GM21515 (cell line): ENCODE measurements around the gene PNCK.

Source experiments
- ATAC-seq: cut with Tn5 transposase; IDR thresholded peaks from one replicate; pipeline ENCODE4 v1.9.1; 2021; ENCODE audit not compliant: unreplicated experiment

The PNCK gene

GRCh38 chrX:153665726-153666306 lies 7.8 kb downstream of the PNCK start:
- ATAC-seq, result no peak

DNA sequence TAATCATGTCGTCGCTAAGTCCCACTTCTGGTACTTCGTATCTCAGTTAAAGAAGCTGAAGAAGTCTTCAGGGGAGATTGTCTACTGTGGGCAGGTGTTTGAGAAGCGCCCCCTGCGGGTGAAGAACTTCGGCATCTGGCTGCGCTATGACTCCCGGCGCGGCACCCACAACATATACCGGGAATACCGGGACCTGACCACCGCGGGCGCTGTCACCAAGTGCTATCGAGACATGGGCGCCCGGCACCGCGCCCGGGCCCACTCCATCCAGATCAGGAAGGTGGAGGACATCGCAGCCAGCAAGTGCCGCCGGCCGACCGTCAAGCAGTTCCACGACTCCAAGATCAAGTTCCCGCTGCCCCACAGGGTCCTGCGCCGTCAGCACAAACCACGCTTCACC lies 11.3 kb downstream of the PNCK start:
- no peak for ATAC-seq

- ATAC-seq, result no peak
Observed at GRCh38 chrX:153659268-153659667, 14.3 kb downstream of the PNCK start.

DNA sequence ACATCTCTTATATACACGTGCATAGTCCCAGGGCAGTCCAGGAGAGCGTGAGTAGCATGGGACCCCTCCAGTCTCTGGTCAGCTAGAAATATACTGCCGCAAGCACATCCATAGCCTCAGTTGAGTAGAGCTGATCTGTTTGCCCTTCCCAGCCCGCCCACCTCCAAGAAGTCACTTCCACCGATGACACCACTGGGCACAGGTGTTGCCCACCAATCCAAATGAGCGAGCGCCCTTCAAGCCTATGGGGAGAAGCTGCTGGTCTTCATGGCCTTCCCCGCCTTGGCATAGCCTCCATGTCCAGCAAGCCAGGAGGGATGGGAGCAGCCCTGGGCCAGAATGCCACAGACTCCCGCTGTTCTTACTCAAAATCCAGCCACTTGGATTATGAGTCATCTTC lies 16.5 kb downstream of the PNCK start:
- no peak for ATAC-seq

DNA sequence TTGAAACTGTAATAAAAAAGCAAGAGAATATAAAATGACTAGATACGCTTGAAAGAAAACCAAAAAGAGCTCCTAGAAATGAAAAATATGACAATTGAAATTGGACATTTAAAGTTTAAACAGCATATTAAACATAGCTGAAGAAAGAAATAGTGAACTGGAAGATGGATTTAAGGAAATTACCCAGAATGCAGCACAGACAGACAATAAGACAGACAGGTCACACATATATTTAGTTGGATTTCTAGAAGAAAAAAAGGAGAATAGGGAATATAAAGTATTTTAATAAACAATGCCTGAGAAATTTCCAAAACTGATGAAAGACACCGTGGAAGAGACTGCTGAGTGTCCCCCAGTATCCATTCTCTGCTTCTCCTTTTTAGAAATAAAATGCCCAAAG lies 20.1 kb downstream of the PNCK start:
- no peak for ATAC-seq

- ATAC-seq, result no peak
Observed at GRCh38 chrX:153651540-153652079, 22.0 kb downstream of the PNCK start.

- no peak for ATAC-seq
Observed at GRCh38 chrX:153650959-153651358, 22.7 kb downstream of the PNCK start.

- no peak for ATAC-seq
Observed at GRCh38 chrX:153649915-153650782, 23.5 kb downstream of the PNCK start.

DNA sequence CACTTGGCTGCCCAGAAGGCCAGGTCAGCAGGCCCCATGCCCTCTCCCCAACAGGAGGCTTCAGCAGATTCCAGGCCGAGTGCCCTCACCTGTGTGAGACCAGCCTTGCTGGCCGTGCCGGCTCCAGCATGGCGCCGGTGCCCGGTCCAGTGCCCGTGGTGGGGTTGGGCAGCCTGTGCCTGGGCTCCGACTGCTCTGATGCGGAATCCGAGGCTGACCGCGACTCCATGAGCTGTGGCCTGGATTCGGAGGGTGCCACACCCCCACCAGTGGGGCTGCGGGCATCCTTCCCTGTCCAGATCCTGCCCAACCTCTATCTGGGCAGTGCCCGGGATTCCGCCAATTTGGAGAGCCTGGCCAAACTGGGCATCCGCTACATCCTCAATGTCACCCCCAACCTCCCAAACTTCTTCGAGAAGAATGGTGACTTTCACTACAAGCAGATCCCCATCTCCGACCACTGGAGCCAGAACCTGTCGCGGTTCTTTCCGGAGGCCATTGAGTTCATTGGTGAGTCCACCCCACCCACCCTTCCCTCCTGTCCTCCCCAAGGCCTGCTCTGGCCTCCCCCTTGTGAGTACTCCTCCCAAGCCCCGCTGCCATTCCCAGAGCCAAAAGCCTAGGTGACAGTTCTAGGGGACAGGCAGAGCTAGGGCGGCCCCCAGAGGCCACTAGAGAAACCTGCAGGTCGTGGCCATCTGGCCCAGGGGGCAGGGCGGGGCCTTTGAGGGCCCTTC lies 24.3 kb downstream of the PNCK start:
- ATAC-seq, result no peak

DNA sequence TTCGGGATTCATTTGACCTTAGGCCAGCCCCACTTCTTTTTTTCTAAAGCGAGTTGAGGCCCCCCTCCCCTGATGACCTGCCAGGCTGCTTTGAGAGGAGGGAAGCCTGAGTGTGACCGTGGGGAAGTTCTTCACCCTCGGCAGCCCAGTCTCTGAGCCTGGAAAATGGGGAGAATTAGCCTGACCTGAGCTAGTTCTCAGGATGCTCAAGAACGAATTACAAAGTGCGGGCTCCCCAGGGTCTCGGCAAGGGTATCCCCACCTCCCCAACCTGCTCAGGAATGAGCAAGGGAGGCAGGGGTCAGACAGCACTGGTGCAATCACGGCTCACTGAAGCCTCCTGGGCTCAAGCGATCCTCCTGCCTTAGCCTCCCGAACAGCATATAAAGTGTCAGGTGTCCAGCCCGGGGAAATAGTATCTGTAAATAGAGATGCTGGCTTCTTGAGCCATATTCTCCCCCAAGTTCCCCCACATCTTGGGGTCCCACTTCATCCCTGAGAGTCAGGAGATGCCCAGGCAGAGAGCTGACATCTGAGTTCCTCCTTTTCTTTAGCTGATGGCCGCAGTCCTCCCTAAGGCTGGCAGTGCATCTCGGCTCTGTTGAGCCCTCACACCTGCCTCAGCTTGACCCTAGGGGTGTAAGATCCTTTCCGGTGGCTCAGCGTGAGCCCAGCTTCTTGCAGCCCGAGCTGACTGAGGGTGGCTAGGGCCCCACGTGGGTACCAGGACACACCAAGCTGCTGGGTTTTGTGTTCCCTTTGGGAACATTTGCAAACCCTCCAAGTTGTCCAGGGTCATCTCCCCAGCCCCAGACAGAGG lies 25.0 kb downstream of the PNCK start:
- no peak for ATAC-seq

DNA sequence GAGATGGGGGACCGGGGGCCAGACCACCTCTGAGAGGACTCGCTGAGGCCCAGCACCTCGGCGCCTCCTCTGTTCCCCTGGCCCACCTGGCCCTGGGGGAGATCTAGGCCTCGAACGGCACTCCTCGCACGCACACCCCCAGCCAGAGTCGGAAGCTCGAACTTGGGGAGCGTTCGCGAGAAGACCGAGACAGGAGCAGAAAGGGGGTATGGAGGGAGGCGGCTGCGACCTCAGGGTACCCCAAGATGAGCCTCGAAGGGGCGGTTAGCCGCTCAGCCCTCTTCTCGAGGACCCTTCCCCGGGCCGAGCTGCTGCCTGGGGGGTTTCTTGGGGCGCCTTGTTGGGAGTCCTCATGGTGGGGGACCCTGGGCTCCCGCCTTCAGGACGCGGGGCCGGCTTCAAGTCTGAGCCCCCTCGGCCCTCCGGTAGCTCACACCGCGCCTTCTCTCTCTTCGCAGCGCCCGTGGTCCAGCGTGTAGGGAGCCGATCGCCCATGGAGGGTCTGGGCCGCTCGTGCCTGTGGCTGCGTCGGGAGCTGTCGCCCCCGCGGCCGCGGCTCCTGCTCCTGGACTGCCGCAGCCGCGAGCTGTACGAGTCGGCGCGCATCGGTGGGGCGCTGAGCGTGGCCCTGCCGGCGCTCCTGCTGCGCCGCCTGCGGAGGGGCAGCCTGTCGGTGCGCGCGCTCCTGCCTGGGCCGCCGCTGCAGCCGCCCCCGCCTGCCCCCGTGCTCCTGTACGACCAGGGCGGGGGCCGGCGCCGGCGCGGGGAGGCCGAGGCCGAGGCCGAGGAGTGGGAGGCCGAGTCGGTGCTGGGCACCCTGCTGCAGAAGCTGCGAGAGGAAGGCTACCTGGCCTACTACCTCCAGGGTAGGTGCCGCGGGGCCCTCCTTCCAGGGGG lies 25.9 kb downstream of the PNCK start:
- ATAC-seq, result no peak

DNA sequence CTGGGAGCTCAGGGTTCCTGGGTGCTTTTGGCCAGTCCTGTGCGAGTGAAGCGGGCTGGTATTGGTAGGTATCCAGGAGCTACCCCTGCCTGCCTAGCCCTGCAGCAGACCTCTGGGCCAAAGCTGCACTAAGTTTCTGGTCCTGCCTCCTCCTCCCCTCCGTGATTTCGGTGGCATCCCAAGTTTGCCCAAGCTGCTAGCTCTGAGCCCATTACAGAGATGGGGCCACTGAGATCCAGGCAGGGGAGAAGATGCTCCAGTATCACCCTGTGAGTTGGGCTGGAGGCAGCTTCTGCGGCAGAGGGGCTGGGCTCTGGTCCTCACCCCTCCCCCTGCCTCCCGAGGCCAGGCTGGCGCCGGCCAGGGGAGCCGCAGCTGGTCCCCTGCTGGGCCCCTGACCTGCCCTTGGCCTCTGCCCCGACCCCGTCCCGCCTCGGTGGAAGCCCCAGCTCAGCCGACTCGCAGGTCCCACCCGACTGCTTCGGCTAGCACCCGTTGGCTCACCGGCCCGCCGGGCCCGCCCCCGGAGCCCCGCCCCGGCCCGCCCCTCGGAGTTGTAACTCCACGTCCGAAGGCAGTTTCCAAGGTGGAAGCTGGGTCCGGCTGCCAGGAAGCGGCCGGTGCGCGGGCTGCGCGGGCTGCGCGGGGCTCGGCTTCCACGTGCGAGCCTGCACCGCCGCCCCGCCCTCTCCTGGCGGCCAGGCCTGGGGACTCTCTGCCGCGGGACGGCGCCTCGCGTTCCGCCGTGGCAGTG lies 26.8 kb downstream of the PNCK start, which contains the start of gene DUSP9:
DUSP9 (plus strand) TSS at position 584 of the 754 bp plus-strand sequence. CDS start 751 bp downstream, outside the sequence.
- no peak for ATAC-seq

DNA sequence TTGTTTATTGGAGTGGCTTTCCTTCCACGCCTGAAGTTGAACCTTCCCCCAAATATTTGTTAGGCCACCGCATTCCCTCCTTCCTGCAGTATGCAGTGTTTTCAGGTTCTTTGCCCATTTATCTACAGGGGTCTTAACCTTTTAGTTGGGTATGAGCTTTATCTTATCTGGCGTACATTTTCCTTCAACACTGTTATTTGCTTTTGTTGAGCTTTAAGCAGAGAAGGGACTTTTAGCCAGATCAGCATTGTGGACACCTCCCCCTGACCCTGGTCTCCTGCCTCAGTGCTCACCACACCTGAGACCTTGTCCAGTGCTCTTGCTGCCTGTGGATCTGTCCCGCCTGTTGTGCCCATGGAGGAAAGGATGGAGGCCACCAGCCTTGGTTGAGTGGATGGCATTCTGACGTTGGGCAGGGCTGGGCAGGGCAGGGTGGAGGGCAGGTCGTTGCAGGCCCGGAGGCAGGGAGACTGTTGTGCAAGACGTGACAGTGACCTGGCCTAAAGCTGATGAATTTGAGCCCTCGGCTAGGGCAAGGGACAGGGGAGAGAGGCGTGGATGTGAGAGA lies 27.6 kb downstream of the PNCK start:
- ATAC-seq, result no peak

DNA sequence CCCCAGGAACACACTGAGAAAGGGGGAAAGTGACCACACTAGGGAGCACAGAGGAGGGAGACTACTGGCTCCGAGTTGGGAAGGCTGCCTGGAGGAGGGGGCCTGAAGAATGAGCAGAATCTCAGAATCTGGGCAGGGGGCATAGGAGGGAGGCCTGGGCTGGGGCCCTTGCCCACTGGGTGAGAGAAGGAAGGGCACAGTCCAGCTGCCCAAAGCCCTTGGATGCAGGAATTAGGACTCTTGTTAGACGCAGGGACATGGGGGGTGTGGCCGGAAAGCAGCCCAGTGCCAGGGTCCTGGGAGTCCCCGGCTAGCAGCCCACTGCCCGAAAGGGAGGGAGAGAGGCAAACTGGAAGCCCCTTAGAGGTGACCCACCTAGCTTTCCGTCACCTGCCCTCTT lies 28.5 kb downstream of the PNCK start:
- ATAC-seq, result no peak

DNA sequence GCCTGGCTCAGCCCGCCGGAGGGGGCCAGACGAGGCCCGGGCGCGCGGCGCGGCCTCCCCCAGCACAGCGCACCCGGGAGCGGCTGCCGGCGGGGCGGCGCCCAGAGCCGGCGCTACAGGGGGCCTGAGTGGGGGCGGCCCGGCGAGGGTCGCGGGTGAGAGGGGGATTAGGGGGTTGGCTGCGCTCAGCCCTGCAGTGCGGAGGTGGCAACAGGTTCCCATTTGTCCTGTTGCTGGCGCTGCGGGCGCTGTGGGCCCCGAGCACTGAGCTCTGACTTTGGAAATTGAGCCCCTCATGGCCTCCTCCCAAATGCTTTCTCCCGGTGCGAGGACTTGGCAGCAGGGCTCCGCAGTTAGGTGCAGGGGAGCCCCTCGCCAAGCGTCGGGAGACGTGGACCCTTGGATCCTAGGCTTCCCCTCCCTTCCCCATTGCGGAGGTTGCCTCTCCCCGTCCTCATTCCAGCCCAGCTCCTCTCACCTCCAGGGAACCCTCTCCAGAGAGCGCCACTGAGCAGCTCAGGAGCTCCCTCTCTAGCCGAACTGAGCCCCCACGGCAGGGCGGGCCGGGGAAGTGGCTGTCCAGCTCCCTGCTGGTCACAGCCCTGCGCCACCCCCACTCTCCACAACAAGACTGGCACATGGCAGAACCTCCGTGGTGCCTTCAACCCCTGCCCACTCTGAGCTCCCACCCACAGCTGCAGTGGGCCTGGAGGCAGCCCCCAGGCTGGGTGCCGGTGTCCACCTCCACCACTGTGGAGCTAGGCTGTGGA lies 29.1 kb downstream of the PNCK start:
- no peak for ATAC-seq

DNA sequence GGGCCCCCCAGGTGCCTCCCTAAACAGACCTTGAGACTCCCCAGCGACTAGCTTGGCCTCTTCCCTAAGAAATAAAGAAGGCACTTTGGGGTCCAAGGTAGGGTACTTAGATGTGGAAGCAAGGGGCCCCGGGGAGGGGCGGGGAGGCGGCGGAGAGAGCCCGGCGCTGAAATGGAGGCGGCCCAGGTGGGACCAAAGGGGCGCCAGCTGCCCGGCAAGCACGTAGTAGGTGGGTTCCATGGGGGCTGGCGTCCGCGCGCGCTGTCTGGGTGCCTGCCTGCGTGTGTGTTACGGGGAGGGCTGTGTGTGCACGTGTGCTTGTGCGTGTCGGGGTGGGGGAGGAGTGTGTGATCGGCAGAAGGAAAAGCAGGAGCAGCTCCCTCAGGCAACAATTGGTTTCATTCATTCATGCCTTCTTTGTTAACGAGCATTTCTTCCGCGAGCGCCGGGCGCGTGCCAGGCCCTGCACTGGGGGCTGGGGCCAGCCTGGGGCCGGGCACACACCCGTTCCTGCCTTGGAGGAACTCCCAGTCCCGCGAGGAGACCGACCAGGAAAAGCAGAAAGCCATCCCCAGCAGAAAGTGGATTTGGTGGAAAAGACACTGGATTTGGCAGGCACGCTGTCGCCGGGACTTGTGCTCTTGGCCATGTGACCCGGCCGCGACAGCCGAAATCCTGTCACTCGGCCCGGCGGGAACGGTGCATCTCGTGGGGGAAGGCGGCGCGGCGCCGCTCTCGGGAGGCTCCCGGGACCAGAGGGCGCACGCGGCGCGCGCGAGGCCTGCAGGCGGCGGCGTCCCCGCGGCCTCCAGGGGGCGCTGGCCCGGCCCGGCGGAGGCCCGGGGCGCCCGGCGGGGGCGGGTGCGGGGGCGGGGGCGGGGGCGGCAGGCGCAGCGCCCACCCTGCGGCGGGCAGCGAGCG lies 29.9 kb downstream of the PNCK start:
- ATAC-seq, result no peak
